Prostate gland (tissue), 2 donors: ENCODE data around the gene UBA5. TPM values are rescaled to one million over a fixed set of nuclear protein-coding genes. Genes with fewer than 3 reads are reported as not detected.

Experiments
- DNase-seq: peaks from one replicate; pipeline ENCODE4 v3.0.0-alpha.2; 2019; ENCODE audit warnings: low spot score
- H3K27ac ChIP-seq, 2 donors: fragments of 200-600 bp; sonication (generic); 2 replicates each; pipeline ENCODE4 v1.5.1; 2017 to 2019
- H3K27me3 ChIP-seq: fragments of 200-600 bp; sonication (generic); replicated peaks from 2 replicates; pipeline ENCODE4 v1.5.1; 2019; ENCODE audit not compliant: insufficient read depth
- H3K36me3 ChIP-seq, 2 donors: fragments of 200-600 bp; sonication (generic); 1 replicate in 1 of 2; 2 replicates in 1 of 2; pipeline versions ENCODE4 v1.5.1 to v1.8.1; 2017 to 2019
- H3K4me1 ChIP-seq: fragments of 200-600 bp; sonication (generic); replicated peaks from 2 replicates; pipeline ENCODE4 v1.5.1; 2019
- H3K4me3 ChIP-seq, 2 donors: fragments of 200-600 bp; sonication (generic); 2 replicates each; pipeline ENCODE4 v1.5.1; 2017 to 2019
- H3K9me3 ChIP-seq: fragments of 200-600 bp; sonication (generic); 2 replicates; pipeline ENCODE4 v1.5.1; 2017
- POLR2A ChIP-seq: fragments of 450-650 bp; IDR thresholded peaks from one replicate; pipeline ENCODE4 v1.6.1; 2016; ENCODE audit warnings: antibody characterized with exemption, mild to moderate bottlenecking
- POLR2AphosphoS5 ChIP-seq: sonication (generic); formaldehyde crosslinking; IDR thresholded peaks from one replicate; pipeline ENCODE4 v1.6.1; 2017; ENCODE audit warnings: antibody characterized with exemption
- whole genome bisulfite sequencing: methylation state at CpG from one replicate; pipeline ENCODE4 v1.1.5; 2018; 5-methylcytosine and 5-hydroxymethylcytosine counted together
- intact Hi-C: fragments of 100-400 bp; cut with DNase I; formaldehyde crosslinking; loops from one replicate; pipeline ENCODE4 v1.14.2; 2022
- total RNA-seq, 2 donors: library from RNA; depleted of rRNA; stranded (reverse); fragments of >200 nt; gene quantifications; one replicate each; pipeline ENCODE4 v1.1.0, GENCODE V29; 2016
- TF ChIP-seq, protein P1 (sequence below), 4 experiments: fragments of 200-600 bp in 2 of 4; fragments of 450-650 bp in 2 of 4; sonication (generic) in 2 of 4; IDR thresholded peaks; 1 replicate in 3 of 4; 2 replicates in 1 of 4; pipeline ENCODE4 v1.5.1; 2016 to 2019; ENCODE audit warnings: antibody characterized with exemption in 4 of 4, mild to moderate bottlenecking in 2 of 4, moderate library complexity in 2 of 4

UBA5 gene
- total RNA-seq, 2 donors from 2014 or later, result 37.5 to 48.4 TPM

- Histone ChIP-seq H3K4me3 (no peak overlapping the region), H3K4me1 (no peaks in the 10 kb centered on the region), H3K36me3 (no peaks in the 10 kb centered on the region), H3K27ac (no peak overlapping the region), H3K9me3 (no peaks in the 10 kb centered on the region), H3K27me3 (no peaks in the 10 kb centered on the region)
- DNase-seq, result no peak
- no peak for TF ChIP-seq POLR2A
- TF ChIP-seq, protein P1, sequence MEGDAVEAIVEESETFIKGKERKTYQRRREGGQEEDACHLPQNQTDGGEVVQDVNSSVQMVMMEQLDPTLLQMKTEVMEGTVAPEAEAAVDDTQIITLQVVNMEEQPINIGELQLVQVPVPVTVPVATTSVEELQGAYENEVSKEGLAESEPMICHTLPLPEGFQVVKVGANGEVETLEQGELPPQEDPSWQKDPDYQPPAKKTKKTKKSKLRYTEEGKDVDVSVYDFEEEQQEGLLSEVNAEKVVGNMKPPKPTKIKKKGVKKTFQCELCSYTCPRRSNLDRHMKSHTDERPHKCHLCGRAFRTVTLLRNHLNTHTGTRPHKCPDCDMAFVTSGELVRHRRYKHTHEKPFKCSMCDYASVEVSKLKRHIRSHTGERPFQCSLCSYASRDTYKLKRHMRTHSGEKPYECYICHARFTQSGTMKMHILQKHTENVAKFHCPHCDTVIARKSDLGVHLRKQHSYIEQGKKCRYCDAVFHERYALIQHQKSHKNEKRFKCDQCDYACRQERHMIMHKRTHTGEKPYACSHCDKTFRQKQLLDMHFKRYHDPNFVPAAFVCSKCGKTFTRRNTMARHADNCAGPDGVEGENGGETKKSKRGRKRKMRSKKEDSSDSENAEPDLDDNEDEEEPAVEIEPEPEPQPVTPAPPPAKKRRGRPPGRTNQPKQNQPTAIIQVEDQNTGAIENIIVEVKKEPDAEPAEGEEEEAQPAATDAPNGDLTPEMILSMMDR (IDR thresholded peaks at IDR 0.05), result no peak
- no peak for TF ChIP-seq POLR2AphosphoS5
- intact Hi-C loops, result no loop called here
- WGBS, result 88% methylated on average over 1 of the region's 1 CpG
These were observed 37.4 kb upstream of the UBA5 start for GRCh38 chr3:132622761-132623160.

DNA sequence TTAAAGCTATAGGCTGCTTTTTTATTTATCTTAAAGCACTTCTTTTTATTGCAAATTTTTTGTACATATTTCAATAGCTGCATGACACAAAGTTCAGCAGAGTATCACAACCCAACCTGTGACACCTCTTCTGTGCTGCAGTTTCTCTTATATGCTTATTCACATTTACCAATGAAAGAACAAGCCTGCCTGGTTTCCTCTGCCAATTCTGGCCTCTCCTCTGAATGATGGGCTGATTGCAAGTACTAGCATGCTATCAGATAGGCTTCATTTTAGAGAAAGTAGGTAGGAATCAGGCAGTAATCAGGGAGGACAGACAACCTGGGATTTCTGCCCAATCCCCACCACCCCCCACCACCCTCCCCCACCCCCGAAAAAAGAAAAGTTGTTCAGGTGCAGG is 36.5 kb upstream of the UBA5 start:
- 50% methylated on average over 1 of the region's 1 CpG for WGBS
- H3K4me3 ChIP-seq, result no peak overlapping the region
- H3K27ac ChIP-seq, result no peak overlapping the region
- H3K36me3 ChIP-seq, result no peaks in the 10 kb centered on the region
- no peaks in the 10 kb centered on the region for H3K27me3 ChIP-seq
- no peaks in the 10 kb centered on the region for H3K4me1 ChIP-seq
- TF ChIP-seq, protein P1 (IDR thresholded peaks at IDR 0.05), result no peak
- TF ChIP-seq POLR2A (no peak), POLR2AphosphoS5 (no peak)
- peak; percentile 21 for DNase-seq
- no peaks in the 10 kb centered on the region for H3K9me3 ChIP-seq
- intact Hi-C loops, result no loop called here

GRCh38 chr3:132624790-132625189 is 35.3 kb upstream of the UBA5 start:
- no peak for TF ChIP-seq POLR2AphosphoS5
- no peak for TF ChIP-seq POLR2A
- TF ChIP-seq, protein P1 (IDR thresholded peaks at IDR 0.05), result no peak
- intact Hi-C loops, result no loop called here
- no peaks in the 10 kb centered on the region for H3K9me3 ChIP-seq

DNA sequence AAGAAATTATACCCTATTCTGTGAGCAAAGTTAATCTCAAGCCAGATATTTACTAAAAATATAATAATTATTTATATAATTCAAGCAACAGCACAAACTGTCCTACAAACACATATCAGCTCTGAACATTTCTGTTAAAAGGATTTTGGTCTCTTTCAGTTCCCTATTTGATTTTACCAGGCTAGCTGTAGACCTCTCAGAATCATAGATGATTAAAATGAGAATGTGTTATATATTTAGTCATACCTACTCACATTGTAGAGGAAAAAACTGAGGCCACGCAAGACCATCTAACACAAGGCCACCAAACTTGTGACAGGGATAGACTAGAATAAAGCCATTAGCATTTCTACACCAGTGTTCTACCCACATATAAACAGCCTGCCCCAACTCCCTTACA is 34.5 kb upstream of the UBA5 start:
- TF ChIP-seq POLR2AphosphoS5 (no peak), POLR2A (no peak)
- TF ChIP-seq, protein P1 (IDR thresholded peaks at IDR 0.05), result no peak
- Histone ChIP-seq H3K4me1 (no peaks in the 10 kb centered on the region), H3K27me3 (no peaks in the 10 kb centered on the region), H3K27ac (no peak overlapping the region), H3K36me3 (no peaks in the 10 kb centered on the region), H3K4me3 (no peak overlapping the region), H3K9me3 (no peaks in the 10 kb centered on the region)
- 100% methylated on average over 1 of the region's 1 CpG for WGBS
- DNase-seq, result no peak
- intact Hi-C loops, result no loop called here

More at GRCh38 chr3:132624790-132625189, 35.3 kb upstream of the UBA5 start:
- H3K4me1 ChIP-seq, result no peaks in the 10 kb centered on the region
- no peaks in the 10 kb centered on the region for H3K27me3 ChIP-seq
- no peak overlapping the region for H3K4me3 ChIP-seq
- WGBS, result 91% methylated on average over 7 of the region's 7 CpGs
- H3K36me3 ChIP-seq, result no peaks in the 10 kb centered on the region
- no peak for DNase-seq
- H3K27ac ChIP-seq, result no peak overlapping the region

DNA sequence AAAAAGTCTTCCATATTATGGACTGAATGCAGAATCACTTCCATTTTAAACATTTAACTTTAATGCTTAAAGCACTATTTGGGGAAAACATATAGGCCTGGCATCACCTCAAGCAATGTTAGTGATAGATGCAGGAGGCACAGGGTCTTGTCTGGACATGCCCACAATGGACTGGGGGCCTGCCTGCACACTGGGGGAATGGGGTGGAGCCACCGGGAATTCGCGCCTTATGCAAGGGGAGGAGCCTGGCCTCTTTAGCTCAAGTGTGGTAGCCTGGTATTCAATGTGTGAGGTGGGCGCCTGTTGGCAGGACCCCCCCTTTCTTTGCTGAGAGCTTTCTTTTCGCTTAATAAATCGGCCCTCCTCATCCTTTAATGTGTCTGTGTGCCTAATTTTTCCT is 33.2 kb upstream of the UBA5 start:
- intact Hi-C loops, result no loop called here
- Histone ChIP-seq H3K36me3 (no peaks in the 10 kb centered on the region), H3K4me1 (no peaks in the 10 kb centered on the region), H3K4me3 (no peak overlapping the region), H3K27me3 (no peaks in the 10 kb centered on the region), H3K27ac (no peak overlapping the region), H3K9me3 (no peaks in the 10 kb centered on the region)
- DNase-seq, result no peak
- WGBS, result 94% methylated on average over 6 of the region's 6 CpGs
- TF ChIP-seq, protein P1 (IDR thresholded peaks at IDR 0.05), result no peak
- TF ChIP-seq POLR2A, result no peak
- TF ChIP-seq POLR2AphosphoS5, result no peak
